HCT116 (cell line): ENCODE results near the gene PLEKHO2. TPM values are rescaled to one million over a fixed set of nuclear protein-coding genes. Genes with fewer than 3 reads are reported as not detected.

Source experiments
- ATAC-seq: fragments of 200-7000 bp; cut with Tn5 transposase; 2 replicates; pipeline ENCODE4 v1.9.1; 2020; ENCODE audit warnings: mild to moderate bottlenecking, moderate library complexity
- BruUV-seq: library from RNA; stranded (reverse); fragments of 400-500 nt; replicated peaks from 2 replicates; lab custom pipeline; 2021; lab: Mats Ljungman, UMichigan
- CTCF ChIA-PET: fragments of 300-600 bp; sonication (Branson Sonifier 250); formaldehyde crosslinking; loops from one replicate; lab custom pipeline; 2021; ENCODE audit warnings: antibody characterized with exemption; lab: Charles Lee
- POLR2A ChIA-PET: fragments of 300-600, 350-600 bp; sonication (Branson Sonifier 250); formaldehyde crosslinking; loops from one replicate; lab custom pipeline; 2021; ENCODE audit warnings: antibody characterized with exemption; lab: Charles Lee
- RAD21 ChIA-PET, 2 experiments: fragments of 300-600 bp; sonication (Branson Sonifier 250); formaldehyde crosslinking; loops; one replicate each; lab custom pipeline; 2023; ENCODE audit warnings: low total read pairs in 2 of 2; ENCODE audit not compliant: uncharacterized antibody in 2 of 2, unreplicated experiment in 2 of 2, low non-redundant PET in 1 of 2; lab: Charles Lee
- DNase-seq: peaks from one replicate; pipeline ENCODE4 v3.0.0-alpha.2; 2010; ENCODE audit warnings: low read depth, low spot score
- H2AFZ ChIP-seq: fragments of 200-600 bp; shearing (Covaris generic), sonication (generic); 2 replicates; pipeline ENCODE4 v1.6.1; 2017; ENCODE audit warnings: low read depth, mixed run types, mixed read lengths, antibody characterized with exemption, low read length; ENCODE audit not compliant: poor library complexity, severe bottlenecking
- H3K27ac ChIP-seq: 2 replicates; pipeline ENCODE4 v1.5.1; 2012; ENCODE audit warnings: low read depth, low read length
- H3K27me3 ChIP-seq: fragments of 200-600 bp; sonication (generic); 2 replicates; pipeline ENCODE4 v1.6.1; 2016; ENCODE audit warnings: mixed run types, low read length, mixed read lengths; ENCODE audit not compliant: insufficient read depth
- H3K36me3 ChIP-seq, 2 experiments: fragments of 200-500 bp in 1 of 2; fragments of 200-600 bp in 1 of 2; sonication (Bioruptor generic) in 1 of 2; sonication (generic) in 1 of 2; 2 replicates each; pipeline versions ENCODE4 v1.5.1 to v1.6.1; 2014 to 2016; ENCODE audit warnings: low read length in 2 of 2, inconsistent platforms in 1 of 2, mixed read lengths in 1 of 2, mixed run types in 1 of 2; ENCODE audit not compliant: insufficient read depth in 2 of 2, control insufficient read depth in 1 of 2
- H3K4me1 ChIP-seq, 2 experiments: fragments of 200-600 bp in 1 of 2; sonication (generic) in 1 of 2; 2 replicates each; pipeline versions ENCODE4 v1.5.1 to v1.6.1; 2012 to 2017; ENCODE audit warnings: low read length in 2 of 2, inconsistent platforms in 1 of 2, mild to moderate bottlenecking in 1 of 2, mixed read lengths in 1 of 2, mixed run types in 1 of 2, moderate library complexity in 1 of 2; ENCODE audit not compliant: insufficient read depth in 2 of 2, control insufficient read depth in 1 of 2
- H3K4me2 ChIP-seq: fragments of 200-600 bp; sonication (generic); 2 replicates; pipeline ENCODE4 v1.6.1; 2017; ENCODE audit warnings: mixed run types, low read length, mixed read lengths
- H3K4me3 ChIP-seq, 2 experiments: fragments of 200-600 bp in 1 of 2; sonication (generic) in 1 of 2; replicated peaks in 1 of 2; 2 replicates each; pipeline ENCODE4 v1.5.1; 2011 to 2016; ENCODE audit warnings: low read length in 2 of 2, control low read depth in 1 of 2, low read depth in 1 of 2, mild to moderate bottlenecking in 1 of 2, mixed read lengths in 1 of 2, mixed run types in 1 of 2
- H3K79me2 ChIP-seq: fragments of 200-600 bp; sonication (generic); 2 replicates; pipeline ENCODE4 v1.6.1; 2017; ENCODE audit warnings: mild to moderate bottlenecking, mixed run types, low read length, moderate library complexity, mixed read lengths; ENCODE audit not compliant: insufficient read depth
- H3K9ac ChIP-seq: fragments of 200-600 bp; sonication (generic); 2 replicates; pipeline ENCODE4 v1.6.1; 2016; ENCODE audit warnings: low read length, mixed read lengths
- H3K9me2 ChIP-seq: fragments of 200-600 bp; sonication (generic), shearing (Covaris generic); 2 replicates; pipeline ENCODE4 v1.6.1; 2017; ENCODE audit warnings: mixed run types, mild to moderate bottlenecking, moderate library complexity; ENCODE audit not compliant: insufficient read depth
- H3K9me3 ChIP-seq, 2 experiments: fragments of 200-500 bp in 1 of 2; fragments of 200-600 bp in 1 of 2; sonication (Bioruptor generic) in 1 of 2; sonication (generic) in 1 of 2; 2 replicates each; pipeline ENCODE4 v1.6.1; 2014 to 2017; ENCODE audit warnings: low read length in 2 of 2, mixed read lengths in 2 of 2, inconsistent platforms in 1 of 2, low read depth in 1 of 2, mild to moderate bottlenecking in 1 of 2, mixed run types in 1 of 2, moderate library complexity in 1 of 2; ENCODE audit not compliant: control insufficient read depth in 1 of 2, insufficient read depth in 1 of 2
- H4K20me1 ChIP-seq: fragments of 200-600 bp; sonication (generic), shearing (Covaris generic); 2 replicates; pipeline ENCODE4 v1.6.1; 2017; ENCODE audit warnings: mixed run types, mild to moderate bottlenecking, moderate library complexity; ENCODE audit not compliant: insufficient read depth
- CBX3 ChIP-seq: IDR thresholded peaks from 2 replicates; pipeline ENCODE4 v1.6.1; 2012; ENCODE audit warnings: low read depth
- CEBPB ChIP-seq: IDR thresholded peaks from 2 replicates; pipeline ENCODE4 v1.6.1; 2012; ENCODE audit warnings: low read depth
- EGR1 ChIP-seq: IDR thresholded peaks from 2 replicates; pipeline ENCODE4 v1.6.1; 2012; ENCODE audit warnings: low read depth
- EZH2 ChIP-seq: fragments of 200-600 bp; sonication (generic); IDR thresholded peaks from 2 replicates; pipeline ENCODE4 v1.6.1; 2017; ENCODE audit warnings: antibody characterized with exemption, mixed run types
- FOSL1 ChIP-seq: IDR thresholded peaks from 2 replicates; pipeline ENCODE4 v1.6.1; 2012; ENCODE audit warnings: low read depth
- JUND ChIP-seq: IDR thresholded peaks from 2 replicates; pipeline ENCODE4 v1.6.1; 2012
- POLR2AphosphoS5 ChIP-seq: IDR thresholded peaks from 2 replicates; pipeline ENCODE4 v1.6.1; 2011; ENCODE audit warnings: mild to moderate bottlenecking, low read depth, low read length, moderate library complexity
- SIN3A ChIP-seq: IDR thresholded peaks from 2 replicates; pipeline ENCODE4 v1.6.1; 2012; ENCODE audit warnings: low read depth
- SP1 ChIP-seq: IDR thresholded peaks from 2 replicates; pipeline ENCODE4 v1.6.1; 2012; ENCODE audit warnings: low read depth
- SRF ChIP-seq: IDR thresholded peaks from 2 replicates; pipeline ENCODE4 v1.6.1; 2012; ENCODE audit warnings: low read depth
- TCF7L2 ChIP-seq: IDR thresholded peaks from 2 replicates; pipeline ENCODE4 v1.7.0; 2011; ENCODE audit warnings: borderline replicate concordance, inconsistent platforms; ENCODE audit not compliant: insufficient read depth, insufficient read length; ENCODE audit errors: extremely low read depth
- YY1 ChIP-seq: IDR thresholded peaks from 2 replicates; pipeline ENCODE4 v1.6.1; 2011; ENCODE audit warnings: low read length, low read depth, moderate library complexity, mild to moderate bottlenecking; ENCODE audit not compliant: insufficient replicate concordance; ENCODE audit errors: extremely low read depth
- ZFX ChIP-seq: fragments of 450-650 bp; IDR thresholded peaks from 2 replicates; pipeline ENCODE4 v1.6.1; 2017
- ZNF274 ChIP-seq: fragments of 200-500 bp; sonication (Bioruptor generic); IDR thresholded peaks from 2 replicates; pipeline ENCODE4 v1.6.1; 2014; ENCODE audit warnings: mild to moderate bottlenecking, low read depth, low read length, inconsistent platforms
- intact Hi-C: fragments of 100-400 bp; cut with micrococcal nuclease; formaldehyde crosslinking; loops from 2 replicates; pipeline ENCODE4 v1.10.0; 2022
- total RNA-seq: library from RNA; stranded (reverse); gene quantifications from one replicate; pipeline ENCODE4 v1.2.1, GENCODE V29; 2021; ENCODE audit not compliant: unreplicated experiment
- TF ChIP-seq, protein P1 (sequence below): IDR thresholded peaks from 2 replicates; pipeline ENCODE4 v1.6.1; 2012
- TF ChIP-seq, protein P2 (sequence below): IDR thresholded peaks from 2 replicates; pipeline ENCODE4 v1.6.1; 2012; ENCODE audit warnings: low read depth
- TF ChIP-seq, protein P3 (sequence below), 3 experiments: fragments of 200-600 bp in 1 of 3; sonication (generic) in 1 of 3; IDR thresholded peaks in 2 of 3; conservative IDR thresholded peaks in 1 of 3; 2 replicates each; pipeline ENCODE4 v1.5.1; 2012 to 2017; ENCODE audit warnings: low read depth in 2 of 3, low read length in 2 of 3, antibody characterized with exemption in 1 of 3, borderline replicate concordance in 1 of 3, control low read depth in 1 of 3, mild to moderate bottlenecking in 1 of 3, mixed read lengths in 1 of 3, mixed run types in 1 of 3, moderate library complexity in 1 of 3; ENCODE audit not compliant: insufficient read depth in 1 of 3

Gene PLEKHO2
- total RNA-seq, 1 experiment from 2014 or later = 8.0 TPM

DNA sequence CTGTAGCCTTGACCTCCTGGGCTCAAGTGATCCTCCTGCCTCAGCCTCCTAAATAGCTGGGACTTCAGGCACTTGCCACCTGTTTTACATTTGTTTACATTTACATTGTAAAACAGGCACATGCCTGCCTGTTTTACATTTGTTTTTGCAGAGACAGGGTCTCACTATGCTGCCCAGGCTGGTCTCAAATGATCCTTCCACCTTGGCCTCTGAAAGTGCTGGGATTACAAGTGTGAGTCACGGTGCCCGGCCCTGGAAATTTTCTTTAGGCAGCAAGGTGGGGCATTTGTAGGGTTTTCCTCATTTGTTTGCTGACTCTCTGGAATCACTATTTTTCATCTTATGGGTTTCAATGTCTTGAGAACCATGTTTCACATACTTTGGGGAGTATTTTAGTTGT lies 41.2 kb upstream of the PLEKHO2 start (continued):
- no peak for TF ChIP-seq SP1
- no peak for TF ChIP-seq POLR2AphosphoS5
- TF ChIP-seq TCF7L2 = no peak
- no peak for TF ChIP-seq YY1
- TF ChIP-seq, protein P1, sequence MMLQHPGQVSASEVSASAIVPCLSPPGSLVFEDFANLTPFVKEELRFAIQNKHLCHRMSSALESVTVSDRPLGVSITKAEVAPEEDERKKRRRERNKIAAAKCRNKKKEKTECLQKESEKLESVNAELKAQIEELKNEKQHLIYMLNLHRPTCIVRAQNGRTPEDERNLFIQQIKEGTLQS = no peak
- TF ChIP-seq SRF = no peak

DNA sequence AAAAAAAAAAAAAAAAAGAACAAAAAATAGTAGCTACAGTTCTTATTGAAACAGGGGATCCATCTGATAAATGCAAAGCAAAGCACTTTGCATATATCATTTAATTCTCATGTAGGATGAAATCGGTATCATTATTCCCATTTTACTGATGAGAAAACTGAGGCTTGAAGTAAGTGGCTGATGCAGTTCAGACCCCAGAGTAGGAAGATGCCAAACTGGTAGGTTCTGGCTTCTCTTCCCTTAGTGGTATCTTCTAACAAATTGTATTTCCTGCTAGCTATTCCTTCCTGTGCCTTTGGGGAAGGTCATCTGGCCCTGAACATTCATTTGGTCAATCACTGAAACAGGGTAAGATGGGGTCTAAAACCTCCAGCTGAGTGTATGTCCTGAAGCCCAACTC lies 38.2 kb upstream of the PLEKHO2 start:
- POLR2A ChIA-PET = no interaction called here
- CTCF ChIA-PET = interaction anchor here (1.4 kb wide), 1 partner anchor 75 kb away, joined by 4 read pairs; no protein-coding TSS in a partner anchor
- RAD21 ChIA-PET = interaction anchor here in 1 of 2 experiments (0.7 kb wide), 1 partner anchor 12 kb away, joined by 3 read pairs; no protein-coding TSS in a partner anchor

More for the DNA sequence above, 38.2 kb upstream of the PLEKHO2 start:
- no peak for DNase-seq
- H3K9me2 ChIP-seq = no peaks in the 10 kb centered on the region
- H3K4me2 ChIP-seq = no peak overlapping the region
- H3K4me3 ChIP-seq = no peak overlapping the region
- BruUV-seq = no TSS peak
- peaks cover 9 to 21% of the 10 kb centered on the region in 2 experiments for H3K4me1 ChIP-seq
- no peaks in the 10 kb centered on the region for H3K27me3 ChIP-seq
- no peaks in the 10 kb centered on the region for H3K79me2 ChIP-seq
- ATAC-seq = no peak
- intact Hi-C loops = no loop called here
- H3K9ac ChIP-seq = no peak overlapping the region
- H3K36me3 ChIP-seq = no peaks in the 10 kb centered on the region
- H3K27ac ChIP-seq = no peak overlapping the region
- no peaks in the 10 kb centered on the region for H4K20me1 ChIP-seq
- no peak overlapping the region for H2AFZ ChIP-seq
- TF ChIP-seq EZH2 (no peak), SIN3A (no peak), CEBPB (no peak), FOSL1 (no peak), JUND (no peak), TCF7L2 (no peak), SRF (no peak), EGR1 (no peak), ZNF274 (no peak), POLR2AphosphoS5 (no peak), ZFX (no peak), CBX3 (no peak)
- TF ChIP-seq, protein P1 = no peak
- TF ChIP-seq, protein P2, sequence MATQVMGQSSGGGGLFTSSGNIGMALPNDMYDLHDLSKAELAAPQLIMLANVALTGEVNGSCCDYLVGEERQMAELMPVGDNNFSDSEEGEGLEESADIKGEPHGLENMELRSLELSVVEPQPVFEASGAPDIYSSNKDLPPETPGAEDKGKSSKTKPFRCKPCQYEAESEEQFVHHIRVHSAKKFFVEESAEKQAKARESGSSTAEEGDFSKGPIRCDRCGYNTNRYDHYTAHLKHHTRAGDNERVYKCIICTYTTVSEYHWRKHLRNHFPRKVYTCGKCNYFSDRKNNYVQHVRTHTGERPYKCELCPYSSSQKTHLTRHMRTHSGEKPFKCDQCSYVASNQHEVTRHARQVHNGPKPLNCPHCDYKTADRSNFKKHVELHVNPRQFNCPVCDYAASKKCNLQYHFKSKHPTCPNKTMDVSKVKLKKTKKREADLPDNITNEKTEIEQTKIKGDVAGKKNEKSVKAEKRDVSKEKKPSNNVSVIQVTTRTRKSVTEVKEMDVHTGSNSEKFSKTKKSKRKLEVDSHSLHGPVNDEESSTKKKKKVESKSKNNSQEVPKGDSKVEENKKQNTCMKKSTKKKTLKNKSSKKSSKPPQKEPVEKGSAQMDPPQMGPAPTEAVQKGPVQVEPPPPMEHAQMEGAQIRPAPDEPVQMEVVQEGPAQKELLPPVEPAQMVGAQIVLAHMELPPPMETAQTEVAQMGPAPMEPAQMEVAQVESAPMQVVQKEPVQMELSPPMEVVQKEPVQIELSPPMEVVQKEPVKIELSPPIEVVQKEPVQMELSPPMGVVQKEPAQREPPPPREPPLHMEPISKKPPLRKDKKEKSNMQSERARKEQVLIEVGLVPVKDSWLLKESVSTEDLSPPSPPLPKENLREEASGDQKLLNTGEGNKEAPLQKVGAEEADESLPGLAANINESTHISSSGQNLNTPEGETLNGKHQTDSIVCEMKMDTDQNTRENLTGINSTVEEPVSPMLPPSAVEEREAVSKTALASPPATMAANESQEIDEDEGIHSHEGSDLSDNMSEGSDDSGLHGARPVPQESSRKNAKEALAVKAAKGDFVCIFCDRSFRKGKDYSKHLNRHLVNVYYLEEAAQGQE = no peak
- TF ChIP-seq, protein P3, sequence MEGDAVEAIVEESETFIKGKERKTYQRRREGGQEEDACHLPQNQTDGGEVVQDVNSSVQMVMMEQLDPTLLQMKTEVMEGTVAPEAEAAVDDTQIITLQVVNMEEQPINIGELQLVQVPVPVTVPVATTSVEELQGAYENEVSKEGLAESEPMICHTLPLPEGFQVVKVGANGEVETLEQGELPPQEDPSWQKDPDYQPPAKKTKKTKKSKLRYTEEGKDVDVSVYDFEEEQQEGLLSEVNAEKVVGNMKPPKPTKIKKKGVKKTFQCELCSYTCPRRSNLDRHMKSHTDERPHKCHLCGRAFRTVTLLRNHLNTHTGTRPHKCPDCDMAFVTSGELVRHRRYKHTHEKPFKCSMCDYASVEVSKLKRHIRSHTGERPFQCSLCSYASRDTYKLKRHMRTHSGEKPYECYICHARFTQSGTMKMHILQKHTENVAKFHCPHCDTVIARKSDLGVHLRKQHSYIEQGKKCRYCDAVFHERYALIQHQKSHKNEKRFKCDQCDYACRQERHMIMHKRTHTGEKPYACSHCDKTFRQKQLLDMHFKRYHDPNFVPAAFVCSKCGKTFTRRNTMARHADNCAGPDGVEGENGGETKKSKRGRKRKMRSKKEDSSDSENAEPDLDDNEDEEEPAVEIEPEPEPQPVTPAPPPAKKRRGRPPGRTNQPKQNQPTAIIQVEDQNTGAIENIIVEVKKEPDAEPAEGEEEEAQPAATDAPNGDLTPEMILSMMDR (IDR thresholded peaks at IDR 0.05 in 2 of 3, conservative IDR thresholded peaks at IDR 0.05 in 1 of 3; ENCODE audit: borderline replicate concordance in 1 of 3, insufficient read depth in 1 of 3, low read depth in 2 of 3, low read length in 2 of 3) = no peak
- no peaks in the 10 kb centered on the region for H3K9me3 ChIP-seq
